Breast epithelium (tissue), 4 donors: ENCODE data around the gene AP2S1. TPM values are rescaled to one million over a fixed set of nuclear protein-coding genes. Genes with fewer than 3 reads are reported as not detected.

Experiments used
- DNase-seq, 2 donors: peaks; one replicate each; pipeline ENCODE4 v3.0.0-alpha.2; 2019; ENCODE audit warnings: low spot score in 2 of 2
- H3K27ac ChIP-seq, 2 donors: fragments of 200-600 bp; sonication (generic) in 1 of 2; one replicate each; pipeline ENCODE4 v1.5.1; 2016 to 2019; ENCODE audit warnings: mild to moderate bottlenecking in 1 of 2
- H3K27me3 ChIP-seq, 2 donors: fragments of 200-600 bp; sonication (generic) in 1 of 2; one replicate each; pipeline versions ENCODE4 v1.5.1 to v1.6.0; 2017 to 2019; ENCODE audit warnings: control low read depth in 1 of 2, mild to moderate bottlenecking in 1 of 2
- H3K36me3 ChIP-seq: fragments of 200-600 bp; one replicate; pipeline ENCODE4 v1.5.1; 2019
- H3K4me1 ChIP-seq, 2 donors: fragments of 200-600 bp; sonication (generic); one replicate each; pipeline ENCODE4 v1.5.1; 2016 to 2019; ENCODE audit warnings: control low read depth in 1 of 2
- H3K4me3 ChIP-seq, 3 donors: fragments of 200-600 bp; sonication (generic); 1 replicate in 2 of 3; 2 replicates in 1 of 3; pipeline ENCODE4 v1.5.1; 2016 to 2019; ENCODE audit warnings: mild to moderate bottlenecking in 3 of 3, moderate library complexity in 2 of 3
- H3K9me3 ChIP-seq, 2 donors: fragments of 200-600 bp; sonication (generic) in 1 of 2; one replicate each; pipeline ENCODE4 v1.5.1; 2016 to 2019; ENCODE audit warnings: control low read depth in 1 of 2
- POLR2A ChIP-seq: fragments of 450-650 bp; IDR thresholded peaks from one replicate; pipeline ENCODE4 v1.6.1; 2016; ENCODE audit warnings: antibody characterized with exemption, mild to moderate bottlenecking, moderate library complexity
- POLR2AphosphoS5 ChIP-seq, 3 donors: sonication (generic); formaldehyde crosslinking; IDR thresholded peaks; one replicate each; pipeline ENCODE4 v1.6.1; 2017; ENCODE audit warnings: antibody characterized with exemption in 3 of 3
- intact Hi-C: fragments of 100-400 bp; cut with DNase I; formaldehyde crosslinking; loops from one replicate; pipeline ENCODE4 v1.15.1; 2023; ENCODE audit warnings: low total_unique reads
- total RNA-seq, 3 donors: library from RNA; depleted of rRNA; stranded (reverse); fragments of >200 nt; gene quantifications; one replicate each; pipeline ENCODE4 v1.1.0, GENCODE V29; 2016
- TF ChIP-seq, protein P1 (sequence below), 3 donors: fragments of 450-650 bp; IDR thresholded peaks; one replicate each; pipeline ENCODE4 v1.5.1; 2016 to 2017; ENCODE audit warnings: antibody characterized with exemption in 3 of 3, mild to moderate bottlenecking in 3 of 3, moderate library complexity in 3 of 3

The AP2S1 gene
- total RNA-seq, 3 donors from 2014 or later: 63.1 to 108 (median 101) TPM

DNA sequence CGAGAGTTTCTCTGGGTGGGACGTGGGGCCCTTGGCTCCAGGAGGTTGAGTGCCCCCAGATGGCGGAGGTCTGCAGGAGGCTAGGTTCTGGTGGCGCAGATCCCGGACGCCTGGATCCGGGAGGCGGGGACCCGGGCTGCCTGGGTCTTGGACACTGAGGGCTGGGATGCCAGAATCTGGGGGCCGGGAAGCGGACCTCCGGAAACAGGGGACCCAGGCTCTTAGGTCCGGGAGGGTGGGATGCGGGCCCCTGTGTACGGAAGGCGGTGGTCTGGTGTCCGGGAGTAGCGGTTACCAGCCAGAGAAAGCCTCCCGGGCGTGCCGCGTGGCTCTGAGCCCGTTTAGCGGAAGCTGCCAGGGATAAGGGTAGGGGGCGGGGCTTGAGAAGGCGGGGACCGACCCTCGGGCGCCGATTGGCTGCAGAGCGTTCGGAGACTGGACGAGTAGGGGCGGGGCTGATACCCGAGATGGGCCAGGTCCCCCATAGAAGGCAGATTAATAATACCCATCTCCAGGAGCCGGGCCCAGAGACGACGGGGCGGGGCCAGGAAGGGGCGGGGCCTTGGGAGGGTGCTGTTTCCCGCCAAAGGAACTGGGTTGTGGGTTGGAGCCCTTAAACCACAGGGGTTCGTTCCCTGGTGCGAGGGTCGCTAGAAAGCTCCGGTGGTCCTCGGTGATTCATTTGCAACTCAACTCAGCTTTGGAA, 62.2 kb downstream of the AP2S1 start, which contains the start of gene SLC1A5:
Gene SLC1A5 (minus strand): TSS at position 333 of the 706 bp plus-strand sequence. CDS start 629 bp downstream, outside the sequence.
- Histone ChIP-seq H3K27ac (peak within 1 kb of the TSS; percentile 90 to 93), H3K9me3 (no peaks in the 10 kb centered on the region), H3K27me3 (no peaks in the 10 kb centered on the region), H3K4me3 (peak within 1 kb of the TSS; percentile 92 to 95 (median 94)), H3K36me3 (no peaks in the 10 kb centered on the region), H3K4me1 (peaks cover 8 to 14% of the 10 kb centered on the region in 2 donors)
- peak; percentile 95 to 97 (median 97) for TF ChIP-seq POLR2AphosphoS5 (IDR thresholded peaks at IDR 0.05)
- peak; percentile 94 for TF ChIP-seq POLR2A
- TF ChIP-seq, protein P1, sequence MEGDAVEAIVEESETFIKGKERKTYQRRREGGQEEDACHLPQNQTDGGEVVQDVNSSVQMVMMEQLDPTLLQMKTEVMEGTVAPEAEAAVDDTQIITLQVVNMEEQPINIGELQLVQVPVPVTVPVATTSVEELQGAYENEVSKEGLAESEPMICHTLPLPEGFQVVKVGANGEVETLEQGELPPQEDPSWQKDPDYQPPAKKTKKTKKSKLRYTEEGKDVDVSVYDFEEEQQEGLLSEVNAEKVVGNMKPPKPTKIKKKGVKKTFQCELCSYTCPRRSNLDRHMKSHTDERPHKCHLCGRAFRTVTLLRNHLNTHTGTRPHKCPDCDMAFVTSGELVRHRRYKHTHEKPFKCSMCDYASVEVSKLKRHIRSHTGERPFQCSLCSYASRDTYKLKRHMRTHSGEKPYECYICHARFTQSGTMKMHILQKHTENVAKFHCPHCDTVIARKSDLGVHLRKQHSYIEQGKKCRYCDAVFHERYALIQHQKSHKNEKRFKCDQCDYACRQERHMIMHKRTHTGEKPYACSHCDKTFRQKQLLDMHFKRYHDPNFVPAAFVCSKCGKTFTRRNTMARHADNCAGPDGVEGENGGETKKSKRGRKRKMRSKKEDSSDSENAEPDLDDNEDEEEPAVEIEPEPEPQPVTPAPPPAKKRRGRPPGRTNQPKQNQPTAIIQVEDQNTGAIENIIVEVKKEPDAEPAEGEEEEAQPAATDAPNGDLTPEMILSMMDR (IDR thresholded peaks at IDR 0.05): no peak
- DNase-seq: peak; percentile 96 to 97
- intact Hi-C loops: no loop called here

Other genes starting within 250 kb of the AP2S1 start
- gene CALM3, start 249.5 kb downstream of the AP2S1 start, total RNA-seq: 100 to 1,000 TPM in 1 of 3 donors, 10 to 100 TPM in 2; 85.9 to 129 (median 86.6) TPM
- 1 to 10 TPM in 2 of 3 donors, under 1 TPM in 1; 0.29 to 6.9 (median 1.3) TPM for gene PTGIR, start 225.8 kb downstream of the AP2S1 start, total RNA-seq
- not detected for gene GNG8, start 214.6 kb downstream of the AP2S1 start, total RNA-seq
- gene DACT3, start 189.7 kb downstream of the AP2S1 start, total RNA-seq: 1 to 10 TPM in 2 of 3 donors, under 1 TPM in 1; 0.48 to 3.9 (median 1.9) TPM
- gene PRKD2, start 133.7 kb downstream of the AP2S1 start, total RNA-seq: 10 to 100 TPM; 13.1 to 36.7 (median 25.5) TPM
- 10 to 100 TPM; 11.4 to 23.1 (median 12.1) TPM for gene FKRP, start 104.8 kb downstream of the AP2S1 start, total RNA-seq
- gene STRN4, start 104.4 kb downstream of the AP2S1 start, total RNA-seq: 10 to 100 TPM; 45.0 to 57.0 (median 53.7) TPM
- 100 to 1,000 TPM; 121 to 146 (median 121) TPM for gene SLC1A5, start 62.3 kb downstream of the AP2S1 start, total RNA-seq
- 10 to 100 TPM; 44.8 to 61.9 (median 60.3) TPM for gene ARHGAP35, start 10.2 kb upstream of the AP2S1 start, total RNA-seq
- 1 to 10 TPM in 1 of 3 donors, not detected in 2; 2.5 TPM for gene NPAS1, start 169.0 kb upstream of the AP2S1 start, total RNA-seq
- 10 to 100 TPM; 31.1 to 45.7 (median 39.2) TPM for gene TMEM160, start 197.8 kb upstream of the AP2S1 start, total RNA-seq